H9 (cell line): ENCODE measurements around the gene PLEKHO1. TPM values are rescaled to one million over a fixed set of nuclear protein-coding genes. Genes with fewer than 3 reads are reported as not detected.

Source experiments
- DNase-seq: peaks from one replicate; pipeline ENCODE4 v3.0.0-alpha.2; 2017
- H2AFZ ChIP-seq: one replicate; pipeline ENCODE4 v1.6.1; 2013; ENCODE audit warnings: mild to moderate bottlenecking, low read length, control low read depth, moderate library complexity
- H2AK5ac ChIP-seq: 2 replicates; pipeline ENCODE4 v1.6.1; 2013; ENCODE audit warnings: low read length, control low read depth, mixed read lengths; ENCODE audit not compliant: insufficient read length
- H2BK120ac ChIP-seq: one replicate; pipeline ENCODE4 v1.6.1; 2013; ENCODE audit warnings: low read depth, mild to moderate bottlenecking, low read length, control low read depth, inconsistent platforms; ENCODE audit not compliant: poor library complexity, severe bottlenecking
- H2BK12ac ChIP-seq: 2 replicates; pipeline ENCODE4 v1.6.1; 2013; ENCODE audit warnings: low read length, control low read depth, mixed read lengths, low read depth; ENCODE audit not compliant: insufficient read length
- H2BK15ac ChIP-seq: 2 replicates; pipeline ENCODE4 v1.6.1; 2013; ENCODE audit warnings: low read depth, low read length, control low read depth
- H2BK20ac ChIP-seq: one replicate; pipeline ENCODE4 v1.6.1; 2013; ENCODE audit warnings: low read depth, mild to moderate bottlenecking, low read length, control low read depth, inconsistent platforms; ENCODE audit not compliant: poor library complexity, severe bottlenecking
- H2BK5ac ChIP-seq: 2 replicates; pipeline ENCODE4 v1.6.1; 2013; ENCODE audit warnings: low read length, control low read depth, mixed read lengths; ENCODE audit not compliant: insufficient read length
- H3K14ac ChIP-seq: 2 replicates; pipeline ENCODE4 v1.6.1; 2013; ENCODE audit warnings: low read length, control low read depth; ENCODE audit not compliant: insufficient read depth
- H3K18ac ChIP-seq: 2 replicates; pipeline ENCODE4 v1.6.1; 2013; ENCODE audit warnings: low read depth, mild to moderate bottlenecking, mixed read lengths, low read length, control low read depth; ENCODE audit not compliant: insufficient read length
- H3K23ac ChIP-seq: 2 replicates; pipeline ENCODE4 v1.6.1; 2013; ENCODE audit warnings: low read length, control low read depth, mixed read lengths, low read depth; ENCODE audit not compliant: insufficient read length
- H3K23me2 ChIP-seq: 2 replicates; pipeline ENCODE4 v1.6.1; 2013; ENCODE audit warnings: low read depth, mild to moderate bottlenecking, mixed read lengths, low read length, control low read depth; ENCODE audit not compliant: insufficient read length, poor library complexity, severe bottlenecking
- H3K27ac ChIP-seq: 2 replicates; pipeline ENCODE4 v1.5.1; 2013; ENCODE audit warnings: low read length, control low read depth, mixed read lengths, low read depth; ENCODE audit not compliant: insufficient read length
- H3K27me3 ChIP-seq: 2 replicates; pipeline ENCODE4 v1.6.1; 2013; ENCODE audit warnings: low read length, control low read depth, inconsistent platforms; ENCODE audit not compliant: insufficient read depth
- H3K4ac ChIP-seq: 2 replicates; pipeline ENCODE4 v1.6.1; 2013; ENCODE audit warnings: low read depth, mild to moderate bottlenecking, control low read depth, inconsistent platforms, low read length, moderate library complexity
- H3K4me1 ChIP-seq: 2 replicates; pipeline ENCODE4 v1.6.1; 2013; ENCODE audit warnings: low read length, control low read depth, inconsistent platforms; ENCODE audit not compliant: insufficient read depth
- H3K4me2 ChIP-seq: 2 replicates; pipeline ENCODE4 v1.6.1; 2013; ENCODE audit warnings: low read length, control low read depth, mixed read lengths; ENCODE audit not compliant: insufficient read length, insufficient read depth
- H3K56ac ChIP-seq: 2 replicates; pipeline ENCODE4 v1.6.1; 2013; ENCODE audit warnings: low read depth, mild to moderate bottlenecking, mixed read lengths, low read length, control low read depth; ENCODE audit not compliant: insufficient read length
- H3K79me1 ChIP-seq: 2 replicates; pipeline ENCODE4 v1.6.1; 2013; ENCODE audit warnings: low read depth, mild to moderate bottlenecking, moderate library complexity, low read length, control low read depth, inconsistent platforms; ENCODE audit not compliant: insufficient read depth, poor library complexity, severe bottlenecking
- H3K79me2 ChIP-seq: 2 replicates; pipeline ENCODE4 v1.6.1; 2013; ENCODE audit warnings: low read length, control low read depth, inconsistent platforms; ENCODE audit not compliant: insufficient read depth
- H3K9ac ChIP-seq: 2 replicates; pipeline ENCODE4 v1.6.1; 2013; ENCODE audit warnings: low read length, control low read depth, mixed read lengths; ENCODE audit not compliant: insufficient read length; ENCODE audit errors: extremely low read depth
- H3K9me3 ChIP-seq: one replicate; pipeline ENCODE4 v1.6.1; 2013; ENCODE audit warnings: low read depth, low read length, inconsistent platforms; ENCODE audit not compliant: control insufficient read depth
- H3T11ph ChIP-seq: one replicate; pipeline ENCODE4 v1.6.1; 2013; ENCODE audit warnings: mild to moderate bottlenecking, low read length, control low read depth, inconsistent platforms
- H4K20me1 ChIP-seq: one replicate; pipeline ENCODE4 v1.6.1; 2013; ENCODE audit not compliant: control insufficient read depth, insufficient read length, insufficient read depth
- H4K5ac ChIP-seq: 2 replicates; pipeline ENCODE4 v1.6.1; 2013; ENCODE audit warnings: low read depth, mild to moderate bottlenecking, mixed read lengths, low read length, control low read depth; ENCODE audit not compliant: insufficient read length
- H4K8ac ChIP-seq: replicated peaks from 2 replicates; pipeline ENCODE4 v1.6.1; 2013; ENCODE audit warnings: low read length, control low read depth, mixed read lengths, low read depth; ENCODE audit not compliant: insufficient read length
- H4K91ac ChIP-seq: 2 replicates; pipeline ENCODE4 v1.6.1; 2013; ENCODE audit warnings: low read depth, mild to moderate bottlenecking, moderate library complexity, mixed read lengths, low read length, control low read depth; ENCODE audit not compliant: insufficient read length
- H3K27ac Mint-ChIP-seq, 3 experiments: 2 replicates in 2 of 3; 3 replicates in 1 of 3; pipeline ENCODE4 v1.8.0; 2020 to 2021; ENCODE audit warnings: mixed read lengths in 3 of 3, mild to moderate bottlenecking in 1 of 3, moderate library complexity in 1 of 3
- H3K27me3 Mint-ChIP-seq: 2 replicates; pipeline ENCODE4 v1.8.0; 2021; ENCODE audit warnings: low read depth, mild to moderate bottlenecking, moderate library complexity, mixed read lengths
- H3K36me3 Mint-ChIP-seq, 3 experiments: 2 replicates in 2 of 3; 3 replicates in 1 of 3; pipeline ENCODE4 v1.8.0; 2020 to 2021; ENCODE audit warnings: low read depth in 3 of 3, mixed read lengths in 3 of 3; ENCODE audit not compliant: insufficient read depth in 1 of 3
- H3K4me1 Mint-ChIP-seq, 2 experiments: 2 replicates each; pipeline ENCODE4 v1.8.0; 2020; ENCODE audit warnings: mixed read lengths in 2 of 2
- H3K4me3 Mint-ChIP-seq, 2 experiments: 2 replicates in 1 of 2; 3 replicates in 1 of 2; pipeline ENCODE4 v1.8.0; 2020 to 2021; ENCODE audit warnings: mild to moderate bottlenecking in 2 of 2, mixed read lengths in 2 of 2, moderate library complexity in 1 of 2
- H3K9me3 Mint-ChIP-seq, 2 experiments: 2 replicates in 1 of 2; 3 replicates in 1 of 2; pipeline ENCODE4 v1.8.0; 2020; ENCODE audit warnings: mild to moderate bottlenecking in 2 of 2, mixed read lengths in 2 of 2, moderate library complexity in 1 of 2
- WGBS: extraction: QIAGEN DNeasy Blood & Tissue Kit; methylation state at CpG from one replicate; pipeline ENCODE4 v1.1.7; 2013; ENCODE audit warnings: missing lambda C conversion rate, low lambda C conversion rate, mixed read lengths; ENCODE audit not compliant: insufficient read length; ENCODE audit errors: extremely low coverage; 5-methylcytosine and 5-hydroxymethylcytosine counted together
- total RNA-seq: library from RNA; stranded (reverse); gene quantifications from 2 replicates; pipeline ENCODE4 v1.2.1, GENCODE V29; 2021
- TF ChIP-seq, protein P1 (sequence below): fragments of 200-600 bp; sonication (generic); conservative IDR thresholded peaks from 3 replicates; pipeline ENCODE4 v1.8.0; 2021; ENCODE audit warnings: antibody characterized with exemption, mild to moderate bottlenecking

Gene PLEKHO1
- total RNA-seq, 1 experiment from 2014 or later = 48.1 TPM

DNA sequence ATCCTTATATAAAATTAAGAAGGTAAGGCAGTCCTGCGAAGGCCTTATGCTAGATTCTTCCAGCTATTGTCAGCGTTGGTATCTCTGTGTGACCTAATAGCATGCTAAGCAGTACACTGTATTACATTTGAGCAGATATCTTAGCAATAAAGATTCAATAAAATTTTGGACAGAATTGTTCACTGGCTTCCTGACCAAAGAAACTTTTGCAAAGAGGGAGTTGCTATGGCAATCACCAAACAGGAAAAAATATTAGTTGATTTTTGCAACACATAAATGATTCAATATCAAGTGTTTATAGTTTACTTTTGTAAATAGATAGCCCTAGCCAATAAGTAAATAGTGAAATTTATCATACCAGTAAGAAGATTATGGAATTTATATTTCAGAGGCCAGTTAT lies 31.0 kb upstream of the PLEKHO1 start:
- Histone ChIP-seq H4K8ac (no peak overlapping the region), H3K23me2 (no peaks in the 10 kb centered on the region), H3K4me2 (no peak overlapping the region), H3K56ac (no peak overlapping the region), H3K14ac (no peak overlapping the region), H3K18ac (no peak overlapping the region), H3K9me3 (no peaks in the 10 kb centered on the region), H4K91ac (no peak overlapping the region), H3K27me3 (no peaks in the 10 kb centered on the region), H2AFZ (no peak overlapping the region), H3K79me2 (no peaks in the 10 kb centered on the region), H3K79me1 (no peaks in the 10 kb centered on the region), H2BK12ac (no peak overlapping the region), H2AK5ac (no peak overlapping the region), H3K27ac (no peak overlapping the region), H2BK120ac (no peak overlapping the region), H3K4ac (no peak overlapping the region), H2BK5ac (no peak overlapping the region), H2BK20ac (no peak overlapping the region), H4K5ac (no peak overlapping the region), H3K9ac (no peak overlapping the region), H2BK15ac (no peak overlapping the region), H3K23ac (no peak overlapping the region), H3T11ph (no peak overlapping the region), H4K20me1 (no peaks in the 10 kb centered on the region), H3K4me1 (no peaks in the 10 kb centered on the region)
- no peak for DNase-seq
- WGBS = no CpG with 5 or more reads among the region's 2 CpGs
- no peaks in the 10 kb centered on the region for H3K4me1 Mint-ChIP-seq
- no peak overlapping the region for H3K27ac Mint-ChIP-seq
- H3K4me3 Mint-ChIP-seq = no peak overlapping the region
- peaks cover 7 to 13% of the 10 kb centered on the region in 2 experiments for H3K9me3 Mint-ChIP-seq
- TF ChIP-seq, protein P1, sequence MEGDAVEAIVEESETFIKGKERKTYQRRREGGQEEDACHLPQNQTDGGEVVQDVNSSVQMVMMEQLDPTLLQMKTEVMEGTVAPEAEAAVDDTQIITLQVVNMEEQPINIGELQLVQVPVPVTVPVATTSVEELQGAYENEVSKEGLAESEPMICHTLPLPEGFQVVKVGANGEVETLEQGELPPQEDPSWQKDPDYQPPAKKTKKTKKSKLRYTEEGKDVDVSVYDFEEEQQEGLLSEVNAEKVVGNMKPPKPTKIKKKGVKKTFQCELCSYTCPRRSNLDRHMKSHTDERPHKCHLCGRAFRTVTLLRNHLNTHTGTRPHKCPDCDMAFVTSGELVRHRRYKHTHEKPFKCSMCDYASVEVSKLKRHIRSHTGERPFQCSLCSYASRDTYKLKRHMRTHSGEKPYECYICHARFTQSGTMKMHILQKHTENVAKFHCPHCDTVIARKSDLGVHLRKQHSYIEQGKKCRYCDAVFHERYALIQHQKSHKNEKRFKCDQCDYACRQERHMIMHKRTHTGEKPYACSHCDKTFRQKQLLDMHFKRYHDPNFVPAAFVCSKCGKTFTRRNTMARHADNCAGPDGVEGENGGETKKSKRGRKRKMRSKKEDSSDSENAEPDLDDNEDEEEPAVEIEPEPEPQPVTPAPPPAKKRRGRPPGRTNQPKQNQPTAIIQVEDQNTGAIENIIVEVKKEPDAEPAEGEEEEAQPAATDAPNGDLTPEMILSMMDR = no peak
- peaks cover 16 to 23% (median 16%) of the 10 kb centered on the region in 3 experiments for H3K36me3 Mint-ChIP-seq
- H3K27me3 Mint-ChIP-seq = no peaks in the 10 kb centered on the region
